Upper lobe of left lung (tissue), 6 donors: ENCODE data around the gene PLXNA4. TPM values are rescaled to one million over a fixed set of nuclear protein-coding genes. Genes with fewer than 3 reads are reported as not detected.

Experiments
- ATAC-seq, 2 donors: fragments of 200-7000 bp; cut with Tn5 transposase; one replicate each; pipeline ENCODE4 v1.9.1; 2022; ENCODE audit warnings: mild to moderate bottlenecking in 2 of 2, moderate library complexity in 2 of 2; ENCODE audit not compliant: low FRiP score in 2 of 2
- DNase-seq, 2 donors: peaks; one replicate each; pipeline ENCODE4 v3.0.0-alpha.2; 2019 to 2020
- H3K27ac ChIP-seq, 4 donors: fragments of 200-600 bp; sonication (generic); one replicate each; pipeline ENCODE4 v1.5.1; 2016 to 2019
- H3K27me3 ChIP-seq, 4 donors: fragments of 200-600 bp; sonication (generic); one replicate each; pipeline ENCODE4 v1.5.1; 2017 to 2019
- H3K36me3 ChIP-seq, 4 donors: fragments of 200-600 bp; sonication (generic); one replicate each; pipeline ENCODE4 v1.5.1; 2016 to 2019
- H3K4me1 ChIP-seq, 4 donors: fragments of 200-600 bp; sonication (generic); one replicate each; pipeline ENCODE4 v1.5.1; 2018 to 2019
- H3K4me3 ChIP-seq, 4 donors: fragments of 200-600 bp; sonication (generic); one replicate each; pipeline ENCODE4 v1.5.1; 2017 to 2019; ENCODE audit warnings: mild to moderate bottlenecking in 2 of 4, moderate library complexity in 1 of 4
- H3K9me3 ChIP-seq, 4 donors: fragments of 200-600 bp; sonication (generic); one replicate each; pipeline ENCODE4 v1.5.1; 2018 to 2019
- CTCF ChIP-seq, 6 experiments: fragments of 450-650 bp in 4 of 6; fragments of 200-600 bp in 2 of 6; sonication (generic) in 2 of 6; IDR thresholded peaks; one replicate each; pipeline ENCODE4 v1.5.1; 2016 to 2019; ENCODE audit warnings: antibody characterized with exemption in 6 of 6
- EP300 ChIP-seq, 4 donors: sonication (generic); formaldehyde crosslinking; IDR thresholded peaks; one replicate each; pipeline ENCODE4 v1.5.1; 2017; ENCODE audit warnings: antibody characterized with exemption in 4 of 4, control low read depth in 2 of 4
- POLR2A ChIP-seq, 4 donors: fragments of 450-650 bp; IDR thresholded peaks; one replicate each; pipeline ENCODE4 v1.5.1; 2016 to 2017; ENCODE audit warnings: antibody characterized with exemption in 4 of 4, mild to moderate bottlenecking in 2 of 4
- POLR2AphosphoS5 ChIP-seq, 2 donors: sonication (generic); formaldehyde crosslinking; IDR thresholded peaks; one replicate each; pipeline ENCODE4 v1.5.1; 2017; ENCODE audit warnings: antibody characterized with exemption in 2 of 2
- WGBS, 2 donors: methylation state at CpG; one replicate each; pipeline ENCODE4 v1.1.5; 2017 to 2018; 5-methylcytosine and 5-hydroxymethylcytosine counted together
- total RNA-seq, 6 donors: library from RNA; depleted of rRNA in 4 of 6; stranded (reverse); fragments of >200 nt in 4 of 6; gene quantifications; one replicate each; pipeline versions ENCODE4 v1.1.0 to v1.2.1, GENCODE V29; 2016 to 2021
- donor health status: DM: no; HTN: no; CAD: no; lungs with moderate emphysema.
- donor health status: DM: no; HTN: yes; CAD: no; lungs with severe emphysema.

Gene PLXNA4
- total RNA-seq, 6 donors from 2014 or later, result 1.1 to 5.9 (median 2.6) TPM

- WGBS, 2 donors, result 87% methylated on average over 4 of the region's 4 CpGs
- no peak for TF ChIP-seq EP300 (IDR thresholded peaks at IDR 0.05)
- TF ChIP-seq POLR2A (IDR thresholded peaks at IDR 0.05), result no peak
- TF ChIP-seq CTCF (IDR thresholded peaks at IDR 0.05), result no peak
- no peak for TF ChIP-seq POLR2AphosphoS5 (IDR thresholded peaks at IDR 0.05)
- DNase-seq (no peak), ATAC-seq (no peak)
- Histone ChIP-seq H3K36me3 (no peaks in the 10 kb centered on the region), H3K27ac (no peak overlapping the region), H3K4me1 (no peaks in the 10 kb centered on the region), H3K27me3 (no peaks in the 10 kb centered on the region), H3K4me3 (no peak overlapping the region), H3K9me3 (no peaks in the 10 kb centered on the region)
Observed at GRCh38 chr7:132279718-132280117, 296.6 kb downstream of the PLXNA4 start.

GRCh38 chr7:132276976-132277725, 299.1 kb downstream of the PLXNA4 start:
- Histone ChIP-seq H3K27ac (no peak overlapping the region), H3K36me3 (no peaks in the 10 kb centered on the region), H3K4me3 (no peak overlapping the region), H3K4me1 (no peaks in the 10 kb centered on the region), H3K9me3 (no peaks in the 10 kb centered on the region), H3K27me3 (no peaks in the 10 kb centered on the region)
- TF ChIP-seq POLR2AphosphoS5 (IDR thresholded peaks at IDR 0.05) (no peak), EP300 (IDR thresholded peaks at IDR 0.05) (no peak), POLR2A (IDR thresholded peaks at IDR 0.05) (no peak), CTCF (IDR thresholded peaks at IDR 0.05) (no peak)
- DNase-seq (no peak), ATAC-seq (no peak)
- 54 to 60% methylated on average over 5 of the region's 5 CpGs for WGBS, 2 donors

GRCh38 chr7:132276234-132276630, 300.0 kb downstream of the PLXNA4 start:
- H3K36me3 ChIP-seq, result no peaks in the 10 kb centered on the region
- DNase-seq (no peak), ATAC-seq (no peak)
- TF ChIP-seq POLR2AphosphoS5 (IDR thresholded peaks at IDR 0.05) (no peak), CTCF (IDR thresholded peaks at IDR 0.05) (no peak), POLR2A (IDR thresholded peaks at IDR 0.05) (no peak), EP300 (IDR thresholded peaks at IDR 0.05) (no peak)
- H3K4me1 ChIP-seq, result no peaks in the 10 kb centered on the region
- H3K9me3 ChIP-seq, result no peaks in the 10 kb centered on the region
- WGBS, 2 donors, result 30 to 49% methylated on average over 3 of the region's 3 CpGs
- H3K4me3 ChIP-seq, result no peak overlapping the region
- no peaks in the 10 kb centered on the region for H3K27me3 ChIP-seq
- H3K27ac ChIP-seq, result no peak overlapping the region

GRCh38 chr7:132275416-132276233, 300.6 kb downstream of the PLXNA4 start:
- no peak overlapping the region for H3K27ac ChIP-seq
- TF ChIP-seq CTCF (IDR thresholded peaks at IDR 0.05), result no peak
- no peak for TF ChIP-seq POLR2AphosphoS5 (IDR thresholded peaks at IDR 0.05)
- no peak for TF ChIP-seq POLR2A (IDR thresholded peaks at IDR 0.05)
- TF ChIP-seq EP300 (IDR thresholded peaks at IDR 0.05), result no peak
- no peak overlapping the region for H3K4me3 ChIP-seq
- H3K27me3 ChIP-seq, result no peaks in the 10 kb centered on the region
- H3K36me3 ChIP-seq, result no peaks in the 10 kb centered on the region
- no peak for DNase-seq
- 80 to 82% methylated on average over 4 of the region's 4 CpGs for WGBS, 2 donors
- H3K4me1 ChIP-seq, result no peaks in the 10 kb centered on the region
- no peak for ATAC-seq
- no peaks in the 10 kb centered on the region for H3K9me3 ChIP-seq
